ENCODE results near the gene ABTB1. TPM values are rescaled to one million over a fixed set of nuclear protein-coding genes. Genes with fewer than 3 reads are reported as not detected.
"Not testable (repeated sequence)": the region's sequence is repeated elsewhere in the genome, so short reads cannot be mapped to it uniquely, and the experiment has no call there.

Gene ABTB1
- total and polyA plus RNA-seq, 7 donors: 18.0 to 75.3 (median 36.5) TPM

GRCh38 chr3:127702151-127702578 is 29.4 kb downstream of the ABTB1 start:
- peak overlapping the region in 3 of 4 donors; percentile 37 to 97 (median 46) for H3K27ac ChIP-seq
- H3K9me3 ChIP-seq: no peaks in the 10 kb centered on the region
- no peak for TF ChIP-seq POLR2A (IDR thresholded peaks at IDR 0.05)
- no peak for TF ChIP-seq EP300 (IDR thresholded peaks at IDR 0.05)
- TF ChIP-seq, protein P1, sequence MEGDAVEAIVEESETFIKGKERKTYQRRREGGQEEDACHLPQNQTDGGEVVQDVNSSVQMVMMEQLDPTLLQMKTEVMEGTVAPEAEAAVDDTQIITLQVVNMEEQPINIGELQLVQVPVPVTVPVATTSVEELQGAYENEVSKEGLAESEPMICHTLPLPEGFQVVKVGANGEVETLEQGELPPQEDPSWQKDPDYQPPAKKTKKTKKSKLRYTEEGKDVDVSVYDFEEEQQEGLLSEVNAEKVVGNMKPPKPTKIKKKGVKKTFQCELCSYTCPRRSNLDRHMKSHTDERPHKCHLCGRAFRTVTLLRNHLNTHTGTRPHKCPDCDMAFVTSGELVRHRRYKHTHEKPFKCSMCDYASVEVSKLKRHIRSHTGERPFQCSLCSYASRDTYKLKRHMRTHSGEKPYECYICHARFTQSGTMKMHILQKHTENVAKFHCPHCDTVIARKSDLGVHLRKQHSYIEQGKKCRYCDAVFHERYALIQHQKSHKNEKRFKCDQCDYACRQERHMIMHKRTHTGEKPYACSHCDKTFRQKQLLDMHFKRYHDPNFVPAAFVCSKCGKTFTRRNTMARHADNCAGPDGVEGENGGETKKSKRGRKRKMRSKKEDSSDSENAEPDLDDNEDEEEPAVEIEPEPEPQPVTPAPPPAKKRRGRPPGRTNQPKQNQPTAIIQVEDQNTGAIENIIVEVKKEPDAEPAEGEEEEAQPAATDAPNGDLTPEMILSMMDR (IDR thresholded peaks at IDR 0.05): no peak
- no peak for TF ChIP-seq POLR2AphosphoS5 (IDR thresholded peaks at IDR 0.05)
- intact Hi-C loops (cut with DNase I): no loop called here
- no peaks in the 10 kb centered on the region for H3K27me3 ChIP-seq
- 79 to 83% methylated on average over 4 of the region's 4 CpGs for WGBS, 2 donors
- peaks cover 0 to 62% (median 49%) of the 10 kb centered on the region in 4 donors for H3K4me1 ChIP-seq
- H3K36me3 ChIP-seq: peaks cover 0 to 6% (median 0%) of the 10 kb centered on the region in 4 donors
- peak; percentile 55 for DNase-seq
- no peak overlapping the region for H3K4me3 ChIP-seq

DNA sequence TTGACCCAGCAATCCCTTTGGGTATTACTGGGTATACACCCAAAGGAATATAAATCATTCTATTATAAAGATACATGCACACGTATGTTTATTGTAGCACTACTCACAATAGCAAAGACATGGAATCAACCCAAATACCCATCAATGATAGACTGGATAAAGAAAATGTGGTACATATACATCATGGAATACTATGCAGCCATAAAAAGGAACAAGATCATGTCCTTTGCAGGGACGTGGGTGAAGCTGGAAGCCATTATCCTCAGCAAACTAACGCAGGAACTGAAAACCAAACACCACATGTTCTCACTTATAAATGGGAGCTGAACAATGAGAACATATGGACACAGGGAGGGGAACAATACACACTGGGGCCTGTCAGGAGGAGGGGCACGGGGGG is 32.1 kb downstream of the ABTB1 start:
- H3K4me1 ChIP-seq: peaks cover 0 to 62% (median 46%) of the 10 kb centered on the region in 4 donors
- DNase-seq; H3K9me3 ChIP-seq; H3K27ac ChIP-seq; H3K36me3 ChIP-seq; intact Hi-C loops (cut with DNase I); H3K27me3 ChIP-seq; H3K4me3 ChIP-seq: not testable (repeated sequence)
- 94 to 95% methylated on average over 4 of the region's 4 CpGs for WGBS, 2 donors

GRCh38 chr3:127706312-127706711 is 33.6 kb downstream of the ABTB1 start:
- peak; percentile 64 for DNase-seq
- TF ChIP-seq, protein P1 (IDR thresholded peaks at IDR 0.05): no peak
- TF ChIP-seq EP300 (IDR thresholded peaks at IDR 0.05) (no peak), POLR2AphosphoS5 (IDR thresholded peaks at IDR 0.05) (no peak), POLR2A (IDR thresholded peaks at IDR 0.05) (no peak)
- WGBS, 2 donors: 85 to 86% methylated on average over 7 of the region's 7 CpGs
- peaks cover 0 to 69% (median 57%) of the 10 kb centered on the region in 4 donors for H3K4me1 ChIP-seq
- no peak overlapping the region for H3K4me3 ChIP-seq
- no peaks in the 10 kb centered on the region for H3K27me3 ChIP-seq
- peaks cover 0 to 6% (median 0%) of the 10 kb centered on the region in 4 donors for H3K36me3 ChIP-seq
- H3K27ac ChIP-seq: peak overlapping the region; percentile 60 to 85 (median 74)
- no peaks in the 10 kb centered on the region for H3K9me3 ChIP-seq
- intact Hi-C loops (cut with DNase I): no loop called here

GRCh38 chr3:127706785-127707351 is 34.1 kb downstream of the ABTB1 start:
- peaks cover 0 to 66% (median 55%) of the 10 kb centered on the region in 4 donors for H3K4me1 ChIP-seq
- WGBS, 2 donors: 93% methylated on average over 16 of the region's 16 CpGs
- peak overlapping the region; percentile 60 to 85 (median 74) for H3K27ac ChIP-seq
- DNase-seq: peak; percentile 63
- intact Hi-C loops (cut with DNase I): no loop called here
- no peak overlapping the region for H3K4me3 ChIP-seq
- H3K27me3 ChIP-seq: no peaks in the 10 kb centered on the region
- no peak for TF ChIP-seq POLR2A (IDR thresholded peaks at IDR 0.05)
- TF ChIP-seq, protein P1 (IDR thresholded peaks at IDR 0.05): no peak
- no peak for TF ChIP-seq EP300 (IDR thresholded peaks at IDR 0.05)
- no peak for TF ChIP-seq POLR2AphosphoS5 (IDR thresholded peaks at IDR 0.05)
- H3K36me3 ChIP-seq: peaks cover 0 to 6% (median 0%) of the 10 kb centered on the region in 4 donors
- H3K9me3 ChIP-seq: no peaks in the 10 kb centered on the region

DNA sequence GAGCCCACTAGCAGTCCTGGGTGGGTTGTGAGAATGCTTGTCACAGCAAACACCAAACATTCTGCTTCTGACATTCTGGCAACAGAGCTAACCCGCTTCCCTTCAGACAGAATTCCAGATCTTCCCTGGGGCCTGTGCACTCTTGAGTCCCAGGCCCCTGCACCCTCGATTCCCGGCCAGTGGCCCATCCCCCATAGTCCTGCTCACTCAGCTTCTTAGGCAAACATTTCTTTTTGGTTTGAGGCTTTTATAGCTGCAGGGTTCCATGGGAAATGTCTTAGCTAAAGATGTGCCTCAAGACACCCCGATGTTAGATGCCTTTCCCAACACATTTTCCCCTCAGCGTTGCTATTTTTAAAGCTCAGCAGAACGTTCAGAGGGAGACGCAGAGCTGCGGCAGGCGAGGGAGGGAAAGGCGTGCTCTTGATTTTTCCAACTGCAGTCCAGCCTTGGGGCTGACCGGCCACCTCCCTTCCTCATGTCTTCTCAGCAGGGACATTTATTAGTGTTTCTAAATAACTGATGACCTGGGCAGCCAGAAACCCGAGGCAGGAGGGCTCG is 35.2 kb downstream of the ABTB1 start:
- TF ChIP-seq POLR2AphosphoS5 (IDR thresholded peaks at IDR 0.05) (peak; percentile 19 to 72 (median 44)), EP300 (IDR thresholded peaks at IDR 0.05) (peak in 1 of 4 donors; percentile 49), POLR2A (IDR thresholded peaks at IDR 0.05) (no peak)
- peak overlapping the region; percentile 60 to 85 (median 74) for H3K27ac ChIP-seq
- peaks cover 0 to 6% (median 0%) of the 10 kb centered on the region in 4 donors for H3K36me3 ChIP-seq
- H3K4me3 ChIP-seq: no peak overlapping the region
- intact Hi-C loops (cut with DNase I): no loop called here
- H3K9me3 ChIP-seq: no peaks in the 10 kb centered on the region
- no peaks in the 10 kb centered on the region for H3K27me3 ChIP-seq
- peak; percentile 70 for DNase-seq
- WGBS, 2 donors: 72 to 82% methylated on average over 13 of the region's 13 CpGs
- peaks cover 0 to 59% (median 45%) of the 10 kb centered on the region in 4 donors for H3K4me1 ChIP-seq

All from sigmoid colon (tissue), 7 donors.